Ishikawa (cell line): ENCODE data around the gene NUTF2.
A peak's percentile ranks its signal among the peaks of the same experiment; 100 is the strongest.

Experiments
- MAX ChIP-seq: IDR thresholded peaks from 2 replicates; pipeline ENCODE4 v1.6.1; 2012
- REST ChIP-seq: IDR thresholded peaks from 2 replicates; pipeline ENCODE4 v1.6.1; 2012; ENCODE audit warnings: low read depth, mild to moderate bottlenecking

DNA sequence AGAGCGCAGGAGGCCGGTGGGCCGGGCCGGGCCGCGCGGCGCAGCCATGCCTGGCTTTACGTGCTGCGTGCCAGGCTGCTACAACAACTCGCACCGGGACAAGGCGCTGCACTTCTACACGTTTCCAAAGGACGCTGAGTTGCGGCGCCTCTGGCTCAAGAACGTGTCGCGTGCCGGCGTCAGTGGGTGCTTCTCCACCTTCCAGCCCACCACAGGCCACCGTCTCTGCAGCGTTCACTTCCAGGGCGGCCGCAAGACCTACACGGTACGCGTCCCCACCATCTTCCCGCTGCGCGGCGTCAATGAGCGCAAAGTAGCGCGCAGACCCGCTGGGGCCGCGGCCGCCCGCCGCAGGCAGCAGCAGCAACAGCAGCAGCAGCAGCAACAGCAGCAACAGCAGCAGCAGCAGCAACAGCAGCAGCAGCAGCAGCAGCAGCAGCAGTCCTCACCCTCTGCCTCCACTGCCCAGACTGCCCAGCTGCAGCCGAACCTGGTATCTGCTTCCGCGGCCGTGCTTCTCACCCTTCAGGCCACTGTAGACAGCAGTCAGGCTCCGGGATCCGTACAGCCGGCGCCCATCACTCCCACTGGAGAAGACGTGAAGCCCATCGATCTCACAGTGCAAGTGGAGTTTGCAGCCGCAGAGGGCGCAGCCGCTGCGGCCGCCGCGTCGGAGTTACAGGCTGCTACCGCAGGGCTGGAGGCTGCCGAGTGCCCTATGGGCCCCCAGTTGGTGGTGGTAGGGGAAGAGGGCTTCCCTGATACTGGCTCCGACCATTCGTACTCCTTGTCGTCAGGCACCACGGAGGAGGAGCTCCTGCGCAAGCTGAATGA is 4.0 kb upstream of the NUTF2 start:
- TF ChIP-seq REST (no peak), MAX (peak; percentile 86)
